Stimulated activated CD4-positive, alpha-beta T cell treated with anti-CD3 and anti-CD28 coated beads, TNF-alpha, amount 100 ng/mL, for 1 hour (primary cell): ENCODE measurements around the gene KCNQ1.
A peak's percentile ranks its signal among the peaks of the same experiment; 100 is the strongest.

Experiments used
- DNase-seq, 3 donors: peaks; one replicate each; pipeline ENCODE4 v3.0.0-alpha.2; 2020; ENCODE audit warnings: low read depth in 3 of 3, low spot score in 1 of 3

KCNQ1 gene

DNA sequence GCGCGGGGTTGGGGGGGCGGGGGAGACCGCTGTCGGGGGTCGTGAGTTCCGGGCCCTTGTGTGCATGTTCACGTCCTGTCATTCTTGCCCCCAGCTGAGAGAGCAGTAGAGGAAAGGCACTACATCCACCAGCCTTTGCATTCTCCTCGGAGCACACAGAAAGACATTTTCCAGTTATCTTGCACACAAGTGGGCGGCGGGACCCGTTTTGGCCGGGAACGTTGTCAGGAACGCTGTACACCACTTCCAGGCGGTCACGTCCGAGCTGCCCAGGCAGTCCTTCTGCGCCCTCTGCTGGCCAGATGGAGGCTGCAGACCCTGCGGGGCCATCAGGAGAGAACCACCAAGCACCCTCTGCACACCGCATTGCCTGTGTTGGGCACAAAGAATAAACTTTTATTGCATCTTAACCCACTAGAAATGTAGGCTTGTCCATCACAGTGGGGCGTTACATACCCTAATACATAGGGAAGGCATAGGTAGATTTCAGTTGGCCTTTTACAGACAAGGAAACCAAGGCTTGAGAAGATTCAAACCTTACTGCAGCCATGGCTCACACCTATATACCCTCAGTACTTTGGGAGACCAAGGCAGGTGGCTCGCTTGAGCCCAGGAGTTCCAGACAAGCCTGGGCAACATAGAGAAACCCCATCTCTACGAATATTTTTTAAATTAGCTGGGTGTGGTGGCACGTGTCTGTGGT is 443.6 kb downstream of the KCNQ1 start:
- peak; percentile 63 to 82 (median 75) for DNase-seq

- no peak for DNase-seq
Observed at GRCh38 chr11:2889362-2890273, 444.8 kb downstream of the KCNQ1 start.

- DNase-seq, result no peak
Observed at GRCh38 chr11:2890466-2891294, 445.9 kb downstream of the KCNQ1 start.

DNA sequence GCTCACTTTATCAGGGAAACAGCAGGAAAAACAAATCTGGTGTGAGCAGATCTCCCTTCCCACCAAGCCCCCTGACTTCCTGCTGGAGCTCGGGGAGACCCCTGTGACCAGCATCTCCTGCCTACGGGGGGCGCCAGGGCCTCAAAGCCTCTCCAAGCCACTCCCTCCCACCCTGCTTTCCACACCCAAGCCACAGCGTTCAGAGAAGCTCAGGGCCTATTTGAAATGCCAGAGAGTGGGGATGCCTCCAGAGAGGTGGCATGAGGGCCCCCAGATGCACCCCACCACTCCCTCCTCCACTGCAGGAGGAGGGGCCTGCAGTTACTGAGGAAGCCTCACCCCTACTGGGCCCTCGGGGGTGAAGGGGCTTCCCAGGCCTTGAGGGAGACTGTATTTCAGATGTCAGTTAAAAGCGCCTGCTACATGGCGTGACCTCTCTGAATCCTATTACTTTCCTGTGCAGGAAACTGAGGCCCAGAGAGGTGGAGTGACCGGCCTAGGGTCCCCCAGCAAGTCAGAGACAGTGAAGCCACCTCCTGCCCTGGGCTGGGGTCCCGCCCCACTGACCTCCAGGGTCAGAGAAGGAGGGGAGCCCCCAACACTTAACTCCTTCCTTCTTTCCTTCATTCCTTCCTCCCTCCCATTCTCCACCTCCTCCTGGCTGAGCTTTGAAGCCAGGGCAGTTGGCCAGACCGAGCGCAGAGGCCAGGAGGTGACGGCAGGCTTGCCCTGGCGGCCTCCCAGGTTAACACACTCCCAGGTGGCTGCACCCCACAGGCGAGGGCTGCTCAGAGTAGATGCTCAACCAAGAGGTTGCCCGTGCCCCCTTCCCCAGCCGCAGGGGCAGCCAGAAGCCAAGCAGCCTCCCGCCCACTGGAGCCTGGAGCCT is 446.8 kb downstream of the KCNQ1 start:
- no peak for DNase-seq

- DNase-seq, result peak in 1 of 3 donors; percentile 52
Observed at GRCh38 chr11:2892215-2892966, 447.6 kb downstream of the KCNQ1 start.

GRCh38 chr11:2892967-2893528 is 448.2 kb downstream of the KCNQ1 start:
- DNase-seq, result no peak

DNA sequence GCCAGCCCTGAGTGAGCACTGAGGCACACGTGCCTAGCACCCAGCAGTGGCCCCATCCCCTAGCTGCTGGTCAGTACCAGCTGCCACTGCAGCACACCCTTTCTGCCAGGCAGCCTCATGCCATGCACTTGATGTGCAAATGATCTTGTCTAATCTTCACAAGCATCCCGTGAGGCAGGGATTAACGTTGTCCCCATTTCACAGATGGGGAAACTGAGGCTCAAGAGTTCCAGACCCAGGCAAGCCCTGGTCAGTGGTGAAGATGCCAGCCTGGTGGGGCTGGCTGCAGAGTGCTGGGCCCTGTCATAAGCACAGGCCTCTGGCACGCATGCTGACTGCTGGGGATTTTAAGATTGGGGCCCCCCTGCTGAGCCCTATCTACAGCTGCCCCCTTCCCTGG is 449.1 kb downstream of the KCNQ1 start:
- DNase-seq, result no peak

DNA sequence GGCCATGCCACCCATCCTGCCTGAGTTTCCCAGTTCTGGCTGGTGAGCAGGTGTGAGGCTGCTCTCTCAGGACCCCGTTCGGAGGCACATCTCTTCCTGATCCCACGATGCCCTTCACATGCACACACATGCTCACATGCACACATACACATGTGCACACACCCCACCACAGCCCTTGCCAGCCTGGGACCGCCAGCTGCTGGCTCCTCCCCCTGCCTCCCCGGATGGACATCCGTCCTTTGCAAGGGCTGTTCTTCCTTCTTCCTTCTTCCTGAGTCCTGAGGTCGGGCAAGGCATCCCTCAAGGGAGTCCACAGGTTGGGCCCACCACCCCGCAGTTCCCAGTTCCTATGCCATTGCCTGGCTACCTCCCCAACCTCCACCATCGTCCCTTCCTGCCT is 451.2 kb downstream of the KCNQ1 start:
- no peak for DNase-seq

GRCh38 chr11:2897048-2897447 is 452.2 kb downstream of the KCNQ1 start:
- no peak for DNase-seq

- peak in 1 of 3 donors; percentile 34 for DNase-seq
Observed at GRCh38 chr11:2898366-2899079, 453.7 kb downstream of the KCNQ1 start.
